Head of caudate nucleus (tissue), 42 donors: ENCODE results near the gene BSPRY.
A peak's percentile ranks its signal among the peaks of the same experiment; 100 is the strongest.

Source experiments
- DNase-seq, 42 donors: peaks; one replicate each; pipeline versions ENCODE4 v3.0.0 to v3.0.0-alpha.2; 2020 to 2021; ENCODE audit warnings: mixed read lengths in 7 of 42
- intact Hi-C: fragments of 100-400 bp; cut with DNase I; formaldehyde crosslinking; loops from one replicate; pipeline ENCODE4 v1.15.0; 2022

The BSPRY gene

GRCh38 chr9:113337714-113338113, 11.6 kb upstream of the BSPRY start:
- intact Hi-C loops = no loop called here
- no peak for DNase-seq

- intact Hi-C loops = loop anchor here (2.0 kb wide), 1 partner anchor 61 kb away; the partner anchor contains the start of gene ALAD
- DNase-seq = peak; percentile 82 to 97 (median 91)
Observed at GRCh38 chr9:113340011-113340699, 9.2 kb upstream of the BSPRY start, which contains the start of gene WDR31. Gene WDR31 (minus strand): TSS chr9:113340275. CDS start chr9:113332022, 8,253 bp downstream.

- intact Hi-C loops = loop anchor here (2.0 kb wide), 1 partner anchor 59 kb away; the partner anchor contains the start of gene ALAD
- peak in 2 of 42 donors; percentile 35 to 68 for DNase-seq
Observed at GRCh38 chr9:113341712-113342410, 7.5 kb upstream of the BSPRY start.

- intact Hi-C loops = no loop called here
- peak; percentile 49 to 98 (median 84) for DNase-seq
Observed at GRCh38 chr9:113343732-113344231, 5.6 kb upstream of the BSPRY start.

- intact Hi-C loops = no loop called here
- DNase-seq = peak in 12 of 42 donors; percentile 22 to 70 (median 36)
Observed at GRCh38 chr9:113345190-113345589, 4.2 kb upstream of the BSPRY start.

GRCh38 chr9:113345671-113346070, 3.7 kb upstream of the BSPRY start:
- intact Hi-C loops = no loop called here
- no peak for DNase-seq

- intact Hi-C loops = no loop called here
- DNase-seq = no peak
Observed at GRCh38 chr9:113348437-113348836, 904 bp upstream of the BSPRY start.

- DNase-seq = no peak
- intact Hi-C loops = no loop called here
Observed at GRCh38 chr9:113349066-113349444, 286 bp upstream of the BSPRY start.

GRCh38 chr9:113350107-113350661, 843 bp downstream of the BSPRY start:
- peak in 6 of 42 donors; percentile 13 to 35 (median 22) for DNase-seq
- intact Hi-C loops = no loop called here

- intact Hi-C loops = no loop called here
- DNase-seq = peak in 19 of 42 donors; percentile 17 to 72 (median 49)
Observed at GRCh38 chr9:113350937-113351336, 1.6 kb downstream of the BSPRY start.

GRCh38 chr9:113352006-113352405, 2.7 kb downstream of the BSPRY start:
- DNase-seq = no peak
- intact Hi-C loops = no loop called here

- DNase-seq = peak in 1 of 42 donors; percentile 0
Observed at GRCh38 chr9:113352411-113352810, 3.1 kb downstream of the BSPRY start.

GRCh38 chr9:113355040-113355596, 5.8 kb downstream of the BSPRY start:
- intact Hi-C loops = no loop called here
- DNase-seq = peak in 1 of 42 donors; percentile 11

More at GRCh38 chr9:113352411-113352810, 3.1 kb downstream of the BSPRY start:
- intact Hi-C loops = no loop called here

- intact Hi-C loops = no loop called here
Observed at GRCh38 chr9:113356686-113357292, 7.4 kb downstream of the BSPRY start.

GRCh38 chr9:113359385-113359784, 10.0 kb downstream of the BSPRY start:
- DNase-seq = peak in 2 of 42 donors; percentile 12 to 29
- intact Hi-C loops = no loop called here

More at GRCh38 chr9:113356686-113357292, 7.4 kb downstream of the BSPRY start:
- DNase-seq = peak in 36 of 42 donors; percentile 35 to 89 (median 63)

GRCh38 chr9:113360242-113360842, 11.0 kb downstream of the BSPRY start:
- intact Hi-C loops = no loop called here
- peak in 2 of 42 donors; percentile 6 to 31 for DNase-seq

GRCh38 chr9:113361304-113362018, 12.1 kb downstream of the BSPRY start:
- intact Hi-C loops = no loop called here
- DNase-seq = peak in 32 of 42 donors; percentile 26 to 82 (median 56)

- no peak for DNase-seq
- intact Hi-C loops = no loop called here
Observed at GRCh38 chr9:113363336-113363735, 14.0 kb downstream of the BSPRY start.
